HG03558 (cell line): ENCODE data around the gene ST3GAL5.

Experiments
- ATAC-seq: cut with Tn5 transposase; IDR thresholded peaks from one replicate; pipeline ENCODE4 v1.9.1; 2021; ENCODE audit warnings: moderate number of reproducible peaks; ENCODE audit not compliant: unreplicated experiment; ENCODE audit errors: extremely low read depth

Gene ST3GAL5

GRCh38 chr2:85813211-85813981 is 75.4 kb downstream of the ST3GAL5 start:
- no peak for ATAC-seq

GRCh38 chr2:85812094-85812735 is 76.6 kb downstream of the ST3GAL5 start:
- ATAC-seq: no peak

- ATAC-seq: no peak
These were observed 77.4 kb downstream of the ST3GAL5 start for GRCh38 chr2:85811180-85812093.

DNA sequence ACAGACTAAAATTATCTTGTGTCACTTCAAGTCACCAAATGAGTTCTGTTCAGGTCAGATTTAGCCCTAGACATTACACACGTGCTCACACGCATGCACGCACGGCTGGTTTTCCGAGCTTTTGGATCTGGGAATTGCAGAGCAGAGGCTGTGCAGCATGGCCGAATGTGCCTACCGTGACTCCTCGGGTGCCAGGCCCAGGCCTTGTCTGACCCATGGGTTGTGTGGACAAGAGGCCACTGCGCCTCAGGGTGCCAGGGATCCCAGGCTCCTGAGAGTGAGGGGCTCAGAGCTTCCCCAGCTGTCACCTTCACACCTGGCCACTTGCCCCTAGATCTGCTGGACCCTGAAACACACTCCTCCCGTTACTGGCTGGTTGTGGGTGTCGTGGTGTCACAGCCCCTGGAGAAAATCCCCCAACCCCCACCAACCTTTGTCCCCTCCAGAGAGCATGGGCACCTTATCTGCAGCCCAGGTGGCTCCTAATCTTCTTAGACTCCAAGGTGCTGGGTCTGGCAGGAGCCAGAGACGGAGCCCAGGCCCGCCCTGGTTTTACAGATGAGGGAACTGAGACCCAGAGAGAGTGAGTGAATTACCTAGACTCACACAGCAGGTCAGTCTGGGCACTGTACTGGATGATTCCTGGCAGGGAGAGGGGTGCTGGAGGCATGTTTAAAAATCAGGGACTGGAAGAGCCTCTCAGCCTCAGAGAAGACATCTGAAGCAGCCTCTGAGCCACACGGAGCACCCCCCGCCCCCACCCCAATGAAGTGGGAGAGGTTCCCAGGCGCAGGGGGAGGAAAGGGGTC is 78.2 kb downstream of the ST3GAL5 start:
- ATAC-seq: no peak

GRCh38 chr2:85807756-85808155 is 81.0 kb downstream of the ST3GAL5 start:
- no peak for ATAC-seq

DNA sequence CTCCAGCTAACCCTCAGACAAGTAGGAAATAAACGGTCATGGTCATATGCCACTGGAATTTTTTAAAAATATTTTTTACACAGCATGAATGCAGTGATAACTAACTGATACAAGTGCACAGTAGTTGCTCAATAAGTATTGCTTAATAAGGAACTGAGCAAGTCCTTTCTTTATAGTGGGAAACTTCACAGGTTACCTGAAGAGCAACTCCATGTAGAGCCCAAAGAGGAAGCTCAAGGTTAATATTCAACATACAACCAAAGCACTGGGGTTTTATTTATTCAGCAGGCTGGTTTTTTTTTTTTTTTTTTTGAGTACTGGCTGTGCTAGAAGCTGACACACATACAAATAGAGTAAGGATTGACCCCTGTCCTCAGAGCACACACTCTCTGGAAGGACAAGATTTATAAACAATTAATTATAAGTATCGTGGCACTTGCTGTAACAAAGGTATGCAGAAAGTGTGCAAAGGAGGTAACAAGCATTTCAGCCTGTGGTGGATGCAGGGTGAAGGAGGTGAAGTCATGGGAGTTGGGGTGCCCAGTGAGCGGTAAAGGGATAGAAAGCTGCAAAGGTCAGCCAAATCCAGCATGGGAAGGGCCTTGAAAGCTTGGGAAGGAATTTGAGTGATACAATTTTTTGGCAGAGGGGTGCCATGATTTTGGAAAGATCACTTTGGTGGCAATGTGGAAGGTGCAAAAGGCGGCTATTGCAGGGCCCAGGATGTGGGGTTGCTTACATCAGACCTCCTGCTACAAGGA is 82.3 kb downstream of the ST3GAL5 start:
- ATAC-seq: no peak

DNA sequence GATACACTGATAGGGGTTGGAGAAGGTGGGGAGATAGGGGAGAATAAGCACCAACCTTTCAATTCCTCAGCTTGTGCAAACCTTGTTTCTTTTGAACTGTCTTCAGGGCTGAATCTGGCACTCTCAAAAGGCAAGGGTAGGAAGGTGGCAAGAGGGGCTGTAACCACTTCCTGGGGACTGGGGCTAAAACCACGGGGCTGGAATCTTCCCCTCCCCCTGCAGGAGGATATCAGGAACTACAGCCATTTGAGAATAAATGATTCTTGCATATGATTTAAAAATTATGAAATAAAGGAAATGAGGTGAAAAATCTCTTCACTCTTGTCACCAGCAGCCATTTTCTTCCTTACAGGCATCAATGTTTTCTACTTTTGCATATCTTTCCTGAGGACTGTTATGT is 84.2 kb downstream of the ST3GAL5 start:
- no peak for ATAC-seq

DNA sequence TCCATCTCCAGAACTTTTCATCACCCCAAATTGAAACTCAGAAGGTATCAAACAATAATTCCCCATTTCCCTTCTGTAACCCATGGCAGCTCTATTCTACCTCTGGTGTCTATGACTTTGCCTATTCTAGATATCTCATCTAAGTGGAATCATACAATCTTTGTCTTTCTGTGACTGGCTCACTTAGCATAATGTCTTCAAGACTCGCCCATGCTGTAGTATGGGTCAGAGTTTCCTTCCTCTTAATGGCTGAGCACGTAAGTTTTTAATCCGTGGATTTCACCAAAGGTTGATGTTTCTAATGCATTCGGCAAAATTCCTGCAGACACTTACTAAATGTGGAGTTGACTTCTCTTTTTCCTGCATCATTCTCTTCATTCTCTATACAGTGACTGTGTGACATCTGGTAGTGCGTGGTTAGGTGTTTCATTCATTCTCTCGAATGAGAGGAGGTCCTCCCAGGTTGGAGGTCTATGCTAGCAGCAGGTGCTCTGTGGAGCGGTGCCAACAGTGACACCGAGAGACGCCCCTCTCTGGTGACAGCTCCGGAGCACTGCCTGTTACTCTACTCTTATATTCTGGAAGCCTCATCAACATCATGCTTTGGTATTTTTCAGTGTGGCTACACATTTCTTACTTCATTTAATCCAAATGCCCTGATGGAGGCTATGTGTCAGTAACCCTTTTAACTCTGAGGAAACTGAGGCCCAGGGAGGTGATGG is 84.9 kb downstream of the ST3GAL5 start:
- ATAC-seq: no peak

GRCh38 chr2:85802354-85803103 is 86.3 kb downstream of the ST3GAL5 start:
- no peak for ATAC-seq

DNA sequence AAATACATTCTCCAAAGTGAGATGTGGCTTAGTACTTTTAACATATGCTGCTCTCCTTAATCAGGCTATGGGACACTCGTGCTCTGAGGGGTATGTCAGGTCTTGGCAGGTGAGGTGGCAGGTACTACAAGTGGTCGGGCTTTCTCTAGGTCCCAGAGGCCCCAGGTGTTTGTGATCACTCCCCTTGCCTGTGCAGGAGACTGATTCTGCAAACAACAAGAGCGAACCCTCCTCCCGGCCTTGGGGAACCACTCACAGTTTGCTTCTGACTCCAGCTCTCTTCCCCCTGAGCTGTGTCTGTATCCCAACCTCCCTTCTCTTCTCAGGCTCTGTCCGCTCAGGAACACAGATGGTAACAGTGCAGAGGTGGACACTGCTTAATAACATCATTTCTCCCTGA is 86.9 kb downstream of the ST3GAL5 start:
- ATAC-seq: no peak

DNA sequence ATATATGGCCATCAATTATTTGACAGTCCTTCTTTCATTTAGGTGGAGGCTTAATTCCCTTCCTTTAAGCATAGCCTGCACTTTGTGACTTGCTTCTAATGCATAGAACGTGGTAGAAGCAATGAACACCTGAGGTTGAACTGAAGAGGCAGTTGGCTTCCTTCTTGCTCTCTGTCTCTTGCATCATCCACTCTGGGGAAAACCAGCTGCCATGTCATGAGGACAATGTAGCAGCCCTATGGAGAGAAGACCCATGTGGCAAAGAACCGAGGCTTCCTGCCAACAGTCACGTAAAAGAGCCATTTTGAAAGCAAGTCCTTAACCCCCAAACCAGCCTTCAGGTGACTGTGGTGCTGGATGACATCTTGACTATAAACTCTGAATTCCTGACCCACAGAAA is 88.2 kb downstream of the ST3GAL5 start:
- no peak for ATAC-seq

- ATAC-seq: no peak
These were observed 89.4 kb downstream of the ST3GAL5 start for GRCh38 chr2:85799215-85799956.

DNA sequence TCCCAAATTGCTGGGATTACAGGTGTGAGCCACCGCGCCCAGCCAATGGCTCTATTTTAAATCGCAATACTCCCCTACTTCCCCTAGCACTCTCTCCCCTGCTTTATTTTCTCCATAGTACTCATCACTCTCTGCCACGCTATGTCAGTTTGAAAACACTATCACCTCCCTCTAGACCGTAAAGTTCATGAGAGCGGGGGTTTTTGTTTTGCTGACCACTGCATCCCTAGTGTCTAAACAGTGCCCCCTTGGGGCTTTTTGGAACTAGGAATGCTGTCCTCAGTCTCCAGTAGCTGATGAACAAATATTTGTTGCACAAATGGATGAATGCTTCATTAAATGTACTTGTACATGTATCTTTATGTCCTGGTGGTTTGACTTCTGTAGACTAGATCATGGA is 90.9 kb downstream of the ST3GAL5 start:
- no peak for ATAC-seq

- no peak for ATAC-seq
These were observed 91.5 kb downstream of the ST3GAL5 start for GRCh38 chr2:85797263-85797660.

GRCh38 chr2:85796341-85797262 is 92.2 kb downstream of the ST3GAL5 start:
- ATAC-seq: no peak

DNA sequence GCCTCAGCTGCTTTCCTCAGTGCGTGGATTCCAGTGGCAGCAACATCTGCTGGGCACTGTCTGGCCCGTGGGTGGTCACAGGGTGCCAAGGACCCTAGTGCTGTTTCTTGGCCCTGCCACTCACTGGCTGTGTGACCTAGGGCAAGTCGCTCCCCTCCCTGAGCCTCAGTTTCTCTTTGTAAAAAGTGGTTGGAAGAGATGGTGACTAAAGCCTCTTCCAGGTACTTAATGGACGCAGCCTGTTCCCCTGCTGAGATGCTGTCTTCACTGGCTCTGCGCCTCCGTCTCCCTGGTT is 92.8 kb downstream of the ST3GAL5 start:
- no peak for ATAC-seq
